Caco-2 (cell line): ENCODE measurements around the gene GRIA4. TPM values are rescaled to one million over a fixed set of nuclear protein-coding genes. Genes with fewer than 3 reads are reported as not detected.

ENCODE experiments used
- BruUV-seq: library from RNA; stranded (reverse); fragments of 400-500 nt; replicated peaks from 2 replicates; lab custom pipeline; 2021; lab: Mats Ljungman, UMichigan
- CTCF ChIA-PET: fragments of 300-600 bp; sonication (Branson Sonifier 250); formaldehyde crosslinking; loops from one replicate; lab custom pipeline; 2022; ENCODE audit warnings: antibody characterized with exemption; lab: Charles Lee
- POLR2A ChIA-PET: fragments of 300-600 bp; sonication (Branson Sonifier 250); formaldehyde crosslinking; loops from one replicate; lab custom pipeline; 2022; ENCODE audit warnings: antibody characterized with exemption; lab: Charles Lee
- DNase-seq, 2 experiments: peaks; one replicate each; pipeline versions ENCODE4 v3.0.0 to v3.0.0-alpha.2; 2020 to 2022
- H3K27me3 ChIP-seq: replicated peaks from 2 replicates; pipeline ENCODE4 v1.6.0; 2011; ENCODE audit warnings: low read length; ENCODE audit not compliant: control insufficient read depth, insufficient read depth
- H3K36me3 ChIP-seq: 2 replicates; pipeline ENCODE4 v1.5.1; 2011; ENCODE audit warnings: low read length; ENCODE audit not compliant: control insufficient read depth, insufficient read depth
- H3K4me1 ChIP-seq: fragments of 250-450 bp; sonication (Bioruptor Pico); 2 replicates; pipeline ENCODE4 v1.5.1; 2020; ENCODE audit warnings: mild to moderate bottlenecking
- H3K4me3 ChIP-seq: 2 replicates; pipeline ENCODE4 v1.5.1; 2011; ENCODE audit warnings: low read depth, mild to moderate bottlenecking, control low read depth, low read length
- H3K9me3 ChIP-seq: fragments of 250-450 bp; sonication (Bioruptor Pico); 2 replicates; pipeline ENCODE4 v1.5.1; 2020; ENCODE audit warnings: mild to moderate bottlenecking, moderate library complexity
- H3K27ac Mint-ChIP-seq: one replicate; pipeline ENCODE4 v1.8.0; 2022; ENCODE audit warnings: mixed read lengths; ENCODE audit not compliant: unreplicated experiment
- H3K27me3 Mint-ChIP-seq: one replicate; pipeline ENCODE4 v1.8.0; 2022; ENCODE audit warnings: mixed read lengths; ENCODE audit not compliant: insufficient read depth, unreplicated experiment
- H3K36me3 Mint-ChIP-seq: one replicate; pipeline ENCODE4 v1.8.0; 2022; ENCODE audit warnings: mild to moderate bottlenecking, mixed read lengths; ENCODE audit not compliant: insufficient read depth, unreplicated experiment
- H3K4me1 Mint-ChIP-seq: one replicate; pipeline ENCODE4 v1.8.0; 2022; ENCODE audit warnings: low read depth, mixed read lengths; ENCODE audit not compliant: unreplicated experiment
- H3K4me3 Mint-ChIP-seq: one replicate; pipeline ENCODE4 v1.8.0; 2022; ENCODE audit warnings: mild to moderate bottlenecking, moderate library complexity, mixed read lengths; ENCODE audit not compliant: unreplicated experiment
- H3K9me3 Mint-ChIP-seq: one replicate; pipeline ENCODE4 v1.8.0; 2022; ENCODE audit warnings: mixed read lengths; ENCODE audit not compliant: unreplicated experiment
- intact Hi-C: fragments of 100-400 bp; cut with micrococcal nuclease; formaldehyde crosslinking; loops from one replicate; pipeline ENCODE4 v1.10.0; 2022; ENCODE audit not compliant: unreplicated experiment
- total RNA-seq: library from RNA; stranded (reverse); gene quantifications from 2 replicates; pipeline ENCODE4 v1.2.3, GENCODE V29; 2022
- TF ChIP-seq, protein P1 (sequence below), 2 experiments: fragments of 200-600 bp in 1 of 2; IDR thresholded peaks; 1 replicate in 1 of 2; 2 replicates in 1 of 2; pipeline versions ENCODE4 v1.5.1 to v1.8.0; 2011 to 2022; ENCODE audit warnings: antibody characterized with exemption in 1 of 2, control low read depth in 1 of 2, inconsistent platforms in 1 of 2, low read depth in 1 of 2, low read length in 1 of 2, mild to moderate bottlenecking in 1 of 2, moderate library complexity in 1 of 2; ENCODE audit not compliant: insufficient read depth in 1 of 2, severe bottlenecking in 1 of 2, unreplicated experiment in 1 of 2

Gene GRIA4
- total RNA-seq, 1 experiment from 2014 or later = not detected

DNA sequence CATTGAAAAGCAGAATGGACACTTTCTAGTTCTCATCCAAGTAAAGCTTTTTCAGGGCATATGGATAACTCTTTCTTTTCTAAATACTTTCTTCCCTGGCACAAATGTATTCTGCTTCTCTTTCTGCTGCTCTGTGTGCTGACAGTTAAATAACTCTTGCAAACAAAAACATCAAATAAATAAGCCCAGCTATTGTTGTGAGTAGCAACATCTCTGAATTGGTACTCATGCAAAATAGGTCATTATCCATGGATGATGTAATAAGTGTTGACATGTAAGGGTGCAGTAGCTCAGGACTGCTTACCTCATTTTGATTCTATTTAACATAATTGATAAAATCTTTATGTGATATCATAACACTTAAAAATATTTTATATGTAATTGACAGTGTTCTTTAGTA lies 247.9 kb downstream of the GRIA4 start:
- CTCF ChIA-PET = no interaction called here
- POLR2A ChIA-PET = no interaction called here
- H3K27ac Mint-ChIP-seq = no peak overlapping the region
- no peak for DNase-seq
- no peaks in the 10 kb centered on the region for H3K36me3 Mint-ChIP-seq
- H3K4me1 Mint-ChIP-seq = no peaks in the 10 kb centered on the region
- no peak overlapping the region for H3K4me3 Mint-ChIP-seq
- no peaks in the 10 kb centered on the region for H3K27me3 ChIP-seq
- no TSS peak for BruUV-seq
- H3K9me3 ChIP-seq = no peaks in the 10 kb centered on the region
- peaks cover 6% of the 10 kb centered on the region for H3K27me3 Mint-ChIP-seq
- intact Hi-C loops = no loop called here
- H3K36me3 ChIP-seq = no peaks in the 10 kb centered on the region
- TF ChIP-seq, protein P1, sequence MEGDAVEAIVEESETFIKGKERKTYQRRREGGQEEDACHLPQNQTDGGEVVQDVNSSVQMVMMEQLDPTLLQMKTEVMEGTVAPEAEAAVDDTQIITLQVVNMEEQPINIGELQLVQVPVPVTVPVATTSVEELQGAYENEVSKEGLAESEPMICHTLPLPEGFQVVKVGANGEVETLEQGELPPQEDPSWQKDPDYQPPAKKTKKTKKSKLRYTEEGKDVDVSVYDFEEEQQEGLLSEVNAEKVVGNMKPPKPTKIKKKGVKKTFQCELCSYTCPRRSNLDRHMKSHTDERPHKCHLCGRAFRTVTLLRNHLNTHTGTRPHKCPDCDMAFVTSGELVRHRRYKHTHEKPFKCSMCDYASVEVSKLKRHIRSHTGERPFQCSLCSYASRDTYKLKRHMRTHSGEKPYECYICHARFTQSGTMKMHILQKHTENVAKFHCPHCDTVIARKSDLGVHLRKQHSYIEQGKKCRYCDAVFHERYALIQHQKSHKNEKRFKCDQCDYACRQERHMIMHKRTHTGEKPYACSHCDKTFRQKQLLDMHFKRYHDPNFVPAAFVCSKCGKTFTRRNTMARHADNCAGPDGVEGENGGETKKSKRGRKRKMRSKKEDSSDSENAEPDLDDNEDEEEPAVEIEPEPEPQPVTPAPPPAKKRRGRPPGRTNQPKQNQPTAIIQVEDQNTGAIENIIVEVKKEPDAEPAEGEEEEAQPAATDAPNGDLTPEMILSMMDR (IDR thresholded peaks at IDR 0.05; ENCODE audit: insufficient read depth in 1 of 2, low read depth in 1 of 2, low read length in 1 of 2, severe bottlenecking in 1 of 2, unreplicated experiment in 1 of 2) = no peak
- no peak overlapping the region for H3K4me3 ChIP-seq
- no peaks in the 10 kb centered on the region for H3K9me3 Mint-ChIP-seq
- H3K4me1 ChIP-seq = no peaks in the 10 kb centered on the region

DNA sequence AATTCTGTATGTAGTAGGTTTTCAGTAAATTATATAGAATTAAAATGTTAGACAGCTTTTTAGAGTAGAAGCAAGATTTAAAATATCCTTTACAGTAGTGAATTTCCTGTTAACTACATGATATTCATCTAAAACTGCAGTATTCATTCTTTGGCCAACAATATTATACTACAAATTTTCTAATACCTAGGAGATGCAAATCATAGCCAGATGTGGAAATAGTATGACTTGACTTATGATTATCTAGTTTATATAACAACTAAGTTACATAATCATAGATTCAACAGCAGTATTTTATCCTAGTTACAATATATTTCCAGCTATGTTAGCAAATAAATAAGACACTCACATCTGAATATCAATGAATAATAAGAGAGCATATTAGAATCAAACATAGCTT lies 249.0 kb downstream of the GRIA4 start:
- H3K36me3 ChIP-seq = no peaks in the 10 kb centered on the region
- Mint-ChIP-seq H3K27ac (no peak overlapping the region), H3K9me3 (no peaks in the 10 kb centered on the region), H3K27me3 (peaks cover 6% of the 10 kb centered on the region), H3K36me3 (no peaks in the 10 kb centered on the region), H3K4me1 (no peaks in the 10 kb centered on the region), H3K4me3 (no peak overlapping the region)
- H3K27me3 ChIP-seq = no peaks in the 10 kb centered on the region
- no peak for DNase-seq
- intact Hi-C loops = no loop called here
- H3K4me3 ChIP-seq = no peak overlapping the region
- no TSS peak for BruUV-seq
- TF ChIP-seq, protein P1 (IDR thresholded peaks at IDR 0.05; ENCODE audit: insufficient read depth in 1 of 2, low read depth in 1 of 2, low read length in 1 of 2, severe bottlenecking in 1 of 2, unreplicated experiment in 1 of 2) = no peak
- H3K9me3 ChIP-seq = no peaks in the 10 kb centered on the region
- ChIA-PET CTCF (no interaction called here), POLR2A (no interaction called here)
- H3K4me1 ChIP-seq = no peaks in the 10 kb centered on the region

DNA sequence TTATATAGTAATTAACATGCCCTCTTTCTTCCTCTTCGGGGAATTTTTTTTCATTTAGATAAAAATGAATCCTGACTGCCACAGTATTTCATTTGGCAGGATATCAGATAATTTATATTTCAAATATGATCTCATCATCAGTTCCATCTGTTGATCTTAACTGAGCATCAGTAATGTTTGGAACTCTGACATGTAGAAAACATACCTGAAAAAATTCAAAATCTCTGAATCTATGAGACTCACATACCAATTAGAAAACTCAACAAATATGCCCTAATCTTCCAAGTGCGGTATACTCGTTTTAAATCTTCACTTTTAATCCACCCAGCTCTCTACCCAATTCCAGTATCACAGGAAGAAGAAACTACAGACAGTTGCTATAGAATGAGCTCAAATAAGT lies 250.2 kb downstream of the GRIA4 start:
- H3K9me3 ChIP-seq = no peaks in the 10 kb centered on the region
- no TSS peak for BruUV-seq
- TF ChIP-seq, protein P1 (IDR thresholded peaks at IDR 0.05; ENCODE audit: insufficient read depth in 1 of 2, low read depth in 1 of 2, low read length in 1 of 2, severe bottlenecking in 1 of 2, unreplicated experiment in 1 of 2) = no peak
- intact Hi-C loops = loop anchor here (5.0 to 10.0 kb wide), 5 partner anchors 495 to 1933 kb away; no protein-coding TSS in a partner anchor
- Mint-ChIP-seq H3K27me3 (peaks cover 6% of the 10 kb centered on the region), H3K36me3 (no peaks in the 10 kb centered on the region), H3K4me3 (no peak overlapping the region), H3K27ac (no peak overlapping the region), H3K9me3 (no peaks in the 10 kb centered on the region), H3K4me1 (no peaks in the 10 kb centered on the region)
- no peak overlapping the region for H3K4me3 ChIP-seq
- H3K36me3 ChIP-seq = no peaks in the 10 kb centered on the region
- ChIA-PET CTCF (no interaction called here), POLR2A (no interaction called here)
- no peaks in the 10 kb centered on the region for H3K4me1 ChIP-seq
- no peaks in the 10 kb centered on the region for H3K27me3 ChIP-seq
- no peak for DNase-seq
